ENCODE data around the gene NPW. TPM values are rescaled to one million over a fixed set of nuclear protein-coding genes. Genes with fewer than 3 reads are reported as not detected.

Gene NPW
- total and polyA plus RNA-seq, 9 of the 15 experiments (the other 6 are each of a cell fraction or from before 2014, with no cell fraction given), result 0.14 to 4.0 (median 2.6) TPM; not detected in 4

DNA sequence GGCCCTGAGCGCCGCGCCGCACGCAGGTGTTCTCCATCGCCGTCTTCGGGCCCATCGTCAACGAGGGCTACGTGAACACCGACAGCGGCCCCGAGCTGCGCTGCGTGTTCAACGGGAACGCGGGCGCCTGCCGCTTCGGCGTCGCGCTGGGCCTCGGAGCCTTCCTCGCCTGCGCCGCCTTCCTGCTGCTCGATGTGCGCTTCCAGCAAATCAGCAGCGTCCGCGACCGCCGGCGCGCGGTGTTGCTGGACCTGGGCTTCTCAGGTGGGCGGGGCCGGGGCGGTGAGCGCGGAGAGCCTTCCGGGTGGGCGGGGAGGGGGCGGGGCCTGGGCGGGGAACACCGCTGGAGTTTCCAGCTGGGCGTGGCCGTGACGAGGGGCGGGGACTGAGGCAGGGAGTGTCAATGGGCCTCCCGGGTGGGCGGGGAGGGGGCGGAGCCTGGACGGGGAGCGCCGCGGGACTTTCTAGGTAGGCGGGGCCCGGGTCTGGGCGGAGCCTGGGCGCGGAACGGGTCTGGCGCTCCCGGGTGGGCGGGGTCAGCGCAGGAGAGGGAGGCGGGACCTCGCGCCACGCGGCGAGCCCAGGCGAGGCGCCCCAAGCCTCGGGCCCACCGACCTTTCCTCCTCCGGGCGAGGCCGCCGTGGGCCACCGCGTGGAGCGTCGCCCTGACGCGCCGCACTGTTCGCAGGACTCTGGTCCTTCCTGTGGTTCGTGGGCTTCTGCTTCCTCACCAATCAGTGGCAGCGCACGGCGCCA is 27.5 kb upstream of the NPW start (continued):
- peak; percentile 42; the same call in 1 of the 2 replicates for TF ChIP-seq MXI1 (IDR thresholded peaks at IDR 0.05; ENCODE audit: low read depth, low read length)
- no peak for TF ChIP-seq RFX1 (IDR thresholded peaks at IDR 0.05)
- TF ChIP-seq PCBP1 (IDR thresholded peaks at IDR 0.05; ENCODE audit: low read depth, low read length, poor library complexity, severe bottlenecking), result peak; percentile 30
- no peak for TF ChIP-seq POLR3G (IDR thresholded peaks at IDR 0.05; ENCODE audit: extremely low read depth, insufficient read length, insufficient replicate concordance)
- peak; percentile 85; the same call in 1 of the 2 replicates for TF ChIP-seq ZNF282 (CRISPR knock-in tag; IDR thresholded peaks at IDR 0.05)
- no peak for TF ChIP-seq ZNF197 (CRISPR knock-in tag; IDR thresholded peaks at IDR 0.05; ENCODE audit: low read depth)
- peak; percentile 76; the same call in 1 of the 2 replicates for TF ChIP-seq ZNF224 (CRISPR knock-in tag; IDR thresholded peaks at IDR 0.05)
- TF ChIP-seq, protein P1, sequence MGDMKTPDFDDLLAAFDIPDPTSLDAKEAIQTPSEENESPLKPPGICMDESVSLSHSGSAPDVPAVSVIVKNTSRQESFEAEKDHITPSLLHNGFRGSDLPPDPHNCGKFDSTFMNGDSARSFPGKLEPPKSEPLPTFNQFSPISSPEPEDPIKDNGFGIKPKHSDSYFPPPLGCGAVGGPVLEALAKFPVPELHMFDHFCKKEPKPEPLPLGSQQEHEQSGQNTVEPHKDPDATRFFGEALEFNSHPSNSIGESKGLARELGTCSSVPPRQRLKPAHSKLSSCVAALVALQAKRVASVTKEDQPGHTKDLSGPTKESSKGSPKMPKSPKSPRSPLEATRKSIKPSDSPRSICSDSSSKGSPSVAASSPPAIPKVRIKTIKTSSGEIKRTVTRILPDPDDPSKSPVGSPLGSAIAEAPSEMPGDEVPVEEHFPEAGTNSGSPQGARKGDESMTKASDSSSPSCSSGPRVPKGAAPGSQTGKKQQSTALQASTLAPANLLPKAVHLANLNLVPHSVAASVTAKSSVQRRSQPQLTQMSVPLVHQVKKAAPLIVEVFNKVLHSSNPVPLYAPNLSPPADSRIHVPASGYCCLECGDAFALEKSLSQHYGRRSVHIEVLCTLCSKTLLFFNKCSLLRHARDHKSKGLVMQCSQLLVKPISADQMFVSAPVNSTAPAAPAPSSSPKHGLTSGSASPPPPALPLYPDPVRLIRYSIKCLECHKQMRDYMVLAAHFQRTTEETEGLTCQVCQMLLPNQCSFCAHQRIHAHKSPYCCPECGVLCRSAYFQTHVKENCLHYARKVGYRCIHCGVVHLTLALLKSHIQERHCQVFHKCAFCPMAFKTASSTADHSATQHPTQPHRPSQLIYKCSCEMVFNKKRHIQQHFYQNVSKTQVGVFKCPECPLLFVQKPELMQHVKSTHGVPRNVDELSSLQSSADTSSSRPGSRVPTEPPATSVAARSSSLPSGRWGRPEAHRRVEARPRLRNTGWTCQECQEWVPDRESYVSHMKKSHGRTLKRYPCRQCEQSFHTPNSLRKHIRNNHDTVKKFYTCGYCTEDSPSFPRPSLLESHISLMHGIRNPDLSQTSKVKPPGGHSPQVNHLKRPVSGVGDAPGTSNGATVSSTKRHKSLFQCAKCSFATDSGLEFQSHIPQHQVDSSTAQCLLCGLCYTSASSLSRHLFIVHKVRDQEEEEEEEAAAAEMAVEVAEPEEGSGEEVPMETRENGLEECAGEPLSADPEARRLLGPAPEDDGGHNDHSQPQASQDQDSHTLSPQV (IDR thresholded peaks at IDR 0.05), result peak; percentile 87
- TF ChIP-seq POLR3A (IDR thresholded peaks at IDR 0.05; ENCODE audit: borderline replicate concordance, extremely low read depth, insufficient read depth, insufficient read length), result no peak
- TF ChIP-seq KLF16 (IDR thresholded peaks at IDR 0.05), result no peak
- TF ChIP-seq TAF9B (IDR thresholded peaks at IDR 0.05; ENCODE audit: partially characterized antibody), result no peak
- TF ChIP-seq ZNF143 (CRISPR knock-in tag; IDR thresholded peaks at IDR 0.05), result no peak
- TF ChIP-seq, protein P2, sequence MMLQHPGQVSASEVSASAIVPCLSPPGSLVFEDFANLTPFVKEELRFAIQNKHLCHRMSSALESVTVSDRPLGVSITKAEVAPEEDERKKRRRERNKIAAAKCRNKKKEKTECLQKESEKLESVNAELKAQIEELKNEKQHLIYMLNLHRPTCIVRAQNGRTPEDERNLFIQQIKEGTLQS (IDR thresholded peaks at IDR 0.05), result no peak
- TF ChIP-seq, protein P2 (CRISPR knock-in tag; conservative IDR thresholded peaks at IDR 0.05), result no peak
- TF ChIP-seq, protein P3, sequence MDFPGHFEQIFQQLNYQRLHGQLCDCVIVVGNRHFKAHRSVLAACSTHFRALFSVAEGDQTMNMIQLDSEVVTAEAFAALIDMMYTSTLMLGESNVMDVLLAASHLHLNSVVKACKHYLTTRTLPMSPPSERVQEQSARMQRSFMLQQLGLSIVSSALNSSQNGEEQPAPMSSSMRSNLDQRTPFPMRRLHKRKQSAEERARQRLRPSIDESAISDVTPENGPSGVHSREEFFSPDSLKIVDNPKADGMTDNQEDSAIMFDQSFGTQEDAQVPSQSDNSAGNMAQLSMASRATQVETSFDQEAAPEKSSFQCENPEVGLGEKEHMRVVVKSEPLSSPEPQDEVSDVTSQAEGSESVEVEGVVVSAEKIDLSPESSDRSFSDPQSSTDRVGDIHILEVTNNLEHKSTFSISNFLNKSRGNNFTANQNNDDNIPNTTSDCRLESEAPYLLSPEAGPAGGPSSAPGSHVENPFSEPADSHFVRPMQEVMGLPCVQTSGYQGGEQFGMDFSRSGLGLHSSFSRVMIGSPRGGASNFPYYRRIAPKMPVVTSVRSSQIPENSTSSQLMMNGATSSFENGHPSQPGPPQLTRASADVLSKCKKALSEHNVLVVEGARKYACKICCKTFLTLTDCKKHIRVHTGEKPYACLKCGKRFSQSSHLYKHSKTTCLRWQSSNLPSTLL (IDR thresholded peaks at IDR 0.05), result no peak
- no peak for TF ChIP-seq CC2D1A (IDR thresholded peaks at IDR 0.05)
- TF ChIP-seq, protein P4, sequence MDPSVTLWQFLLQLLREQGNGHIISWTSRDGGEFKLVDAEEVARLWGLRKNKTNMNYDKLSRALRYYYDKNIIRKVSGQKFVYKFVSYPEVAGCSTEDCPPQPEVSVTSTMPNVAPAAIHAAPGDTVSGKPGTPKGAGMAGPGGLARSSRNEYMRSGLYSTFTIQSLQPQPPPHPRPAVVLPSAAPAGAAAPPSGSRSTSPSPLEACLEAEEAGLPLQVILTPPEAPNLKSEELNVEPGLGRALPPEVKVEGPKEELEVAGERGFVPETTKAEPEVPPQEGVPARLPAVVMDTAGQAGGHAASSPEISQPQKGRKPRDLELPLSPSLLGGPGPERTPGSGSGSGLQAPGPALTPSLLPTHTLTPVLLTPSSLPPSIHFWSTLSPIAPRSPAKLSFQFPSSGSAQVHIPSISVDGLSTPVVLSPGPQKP (CRISPR knock-in tag; IDR thresholded peaks at IDR 0.05), result no peak
- TF ChIP-seq HNRNPL (IDR thresholded peaks at IDR 0.05; ENCODE audit: low read depth, low read length), result no peak
- TF ChIP-seq CCNT2 (IDR thresholded peaks at IDR 0.05; ENCODE audit: borderline replicate concordance, extremely low read depth, insufficient read length, low read depth, low read length), result peak; percentile 66
- no peak for TF ChIP-seq PRMT5 (CRISPR knock-in tag; IDR thresholded peaks at IDR 0.05)

All from K562 (cell line).